Adrenal gland (tissue), 12 donors: Measurements from ENCODE around the gene GDF11. TPM values are rescaled to one million over a fixed set of nuclear protein-coding genes. Genes with fewer than 3 reads are reported as not detected.

Experiments
- DNase-seq, 7 donors: peaks; one replicate each; pipeline ENCODE4 v3.0.0-alpha.2; 2019 to 2020
- H3K27ac ChIP-seq, 5 donors: fragments of 200-600 bp; sonication (generic) in 4 of 5; 1 replicate in 3 of 5; 2 replicates in 2 of 5; pipeline versions ENCODE4 v1.5.1 to v1.8.0; 2016 to 2020; ENCODE audit warnings: mild to moderate bottlenecking in 1 of 5
- H3K27me3 ChIP-seq: fragments of 200-600 bp; 2 replicates; pipeline ENCODE4 v1.8.0; 2021
- H3K36me3 ChIP-seq, 2 donors: fragments of 200-600 bp; replicated peaks in 1 of 2; 1 replicate in 1 of 2; 2 replicates in 1 of 2; pipeline versions ENCODE4 v1.5.1 to v1.8.0; 2018 to 2022
- H3K4me1 ChIP-seq, 2 donors: fragments of 200-600 bp; replicated peaks in 1 of 2; 1 replicate in 1 of 2; 2 replicates in 1 of 2; pipeline versions ENCODE4 v1.5.1 to v1.8.0; 2018 to 2021
- H3K4me3 ChIP-seq, 4 donors: fragments of 200-600 bp; sonication (generic) in 3 of 4; one replicate each; pipeline ENCODE4 v1.5.1; 2016 to 2018
- H3K9me3 ChIP-seq, 3 donors: fragments of 200-600 bp; sonication (generic) in 1 of 3; replicated peaks in 1 of 3; 1 replicate in 2 of 3; 2 replicates in 1 of 3; pipeline versions ENCODE4 v1.5.1 to v1.8.0; 2016 to 2021
- POLR2A ChIP-seq, 2 donors: fragments of 450-650 bp; IDR thresholded peaks; one replicate each; pipeline ENCODE4 v1.6.1; 2017; ENCODE audit warnings: antibody characterized with exemption in 2 of 2, mild to moderate bottlenecking in 2 of 2, moderate library complexity in 1 of 2
- WGBS, 4 donors: extraction: QIAGEN DNeasy Blood & Tissue Kit in 2 of 4; methylation state at CpG; one replicate each; pipeline versions ENCODE4 v1.1.5 to v1.1.7; 2013 to 2017; 5-methylcytosine and 5-hydroxymethylcytosine counted together
- intact Hi-C, 2 donors: fragments of 100-400 bp; cut with DNase I; formaldehyde crosslinking; loops; one replicate each; pipeline versions ENCODE4 v1.14.1 to v1.15.0; 2022 to 2023
- polyA plus RNA-seq, 3 donors: library from polyadenylated mRNA; stranded (reverse); fragments of 200-250 nt in 2 of 3; fragments of 350-450 nt in 1 of 3; fragmentation: Illumina TruSeq in 1 of 3; extraction: RNeasy Lipid Tissue Mini Kit (QIAGEN cat#74804) in 1 of 3; gene quantifications; one replicate each; pipeline ENCODE4 v1.2.3, GENCODE V29; 2013 to 2014
- total RNA-seq, 9 donors: library from RNA; depleted of rRNA in 4 of 9; stranded (reverse); fragments of >200 nt in 4 of 9; fragments of 120-200 nt in 1 of 9; fragmentation: NEBNext Ultra II Directional in 1 of 9; extraction: Animal tissue kit (Norgen Biotek cat#: 25700) in 1 of 9; gene quantifications; one replicate each; pipeline versions ENCODE4 v1.1.0 to v1.2.4, GENCODE V29; 2013 to 2023
- TF ChIP-seq, protein P1 (sequence below), 6 experiments: fragments of 450-650 bp in 4 of 6; fragments of 200-600 bp in 2 of 6; sonication (generic) in 1 of 6; IDR thresholded peaks; 1 replicate in 5 of 6; 2 replicates in 1 of 6; pipeline versions ENCODE4 v1.5.1 to v1.8.0; 2016 to 2021; ENCODE audit warnings: antibody characterized with exemption in 6 of 6, mild to moderate bottlenecking in 2 of 6, moderate library complexity in 1 of 6
- donor health status: healthy with polysubstance abuse.
- donor health status: Bipolar disorder and iron deficiency.
- donor health status: DM: yes; HTN: yes; CAD: no.
- donor health status: DM: no; HTN: no; CAD: no.
- donor health status: DM: no; HTN: no; CAD: no.
- donor health status: DM: yes; HTN: yes; CAD: no.

GDF11 gene
- total and polyA plus RNA-seq, 12 donors, result 2.4 to 8.3 (median 5.8) TPM

- Histone ChIP-seq H3K4me1 (peaks cover 13 to 35% of the 10 kb centered on the region in 2 donors), H3K4me3 (peak overlapping the region; percentile 27 to 70 (median 64))
- WGBS, 4 donors, result 4 to 7% (median 4%) methylated on average over 13 of the region's 13 CpGs
Measured at GRCh38 chr12:55716582-55716957, 26.4 kb upstream of the GDF11 start.

GRCh38 chr12:55717011-55718007, 25.6 kb upstream of the GDF11 start:
- peak in 1 of 7 donors; percentile 28 for DNase-seq
- Histone ChIP-seq H3K27me3 (no peaks in the 10 kb centered on the region), H3K4me1 (peaks cover 13 to 31% of the 10 kb centered on the region in 2 donors), H3K36me3 (peaks cover 0 to 3% of the 10 kb centered on the region in 2 donors), H3K27ac (peak overlapping the region in 2 of 5 donors; percentile 94 to 96), H3K4me3 (peak overlapping the region in 1 of 4 donors; percentile 65), H3K9me3 (no peaks in the 10 kb centered on the region)
- intact Hi-C loops, result loop anchor here in 1 of 2 donors (5.0 kb wide), 1 partner anchor 60 kb away; no protein-coding TSS in a partner anchor
- no peak for TF ChIP-seq POLR2A (IDR thresholded peaks at IDR 0.05)
- TF ChIP-seq, protein P1, sequence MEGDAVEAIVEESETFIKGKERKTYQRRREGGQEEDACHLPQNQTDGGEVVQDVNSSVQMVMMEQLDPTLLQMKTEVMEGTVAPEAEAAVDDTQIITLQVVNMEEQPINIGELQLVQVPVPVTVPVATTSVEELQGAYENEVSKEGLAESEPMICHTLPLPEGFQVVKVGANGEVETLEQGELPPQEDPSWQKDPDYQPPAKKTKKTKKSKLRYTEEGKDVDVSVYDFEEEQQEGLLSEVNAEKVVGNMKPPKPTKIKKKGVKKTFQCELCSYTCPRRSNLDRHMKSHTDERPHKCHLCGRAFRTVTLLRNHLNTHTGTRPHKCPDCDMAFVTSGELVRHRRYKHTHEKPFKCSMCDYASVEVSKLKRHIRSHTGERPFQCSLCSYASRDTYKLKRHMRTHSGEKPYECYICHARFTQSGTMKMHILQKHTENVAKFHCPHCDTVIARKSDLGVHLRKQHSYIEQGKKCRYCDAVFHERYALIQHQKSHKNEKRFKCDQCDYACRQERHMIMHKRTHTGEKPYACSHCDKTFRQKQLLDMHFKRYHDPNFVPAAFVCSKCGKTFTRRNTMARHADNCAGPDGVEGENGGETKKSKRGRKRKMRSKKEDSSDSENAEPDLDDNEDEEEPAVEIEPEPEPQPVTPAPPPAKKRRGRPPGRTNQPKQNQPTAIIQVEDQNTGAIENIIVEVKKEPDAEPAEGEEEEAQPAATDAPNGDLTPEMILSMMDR (IDR thresholded peaks at IDR 0.05), result no peak
- WGBS, 4 donors, result 41 to 67% (median 56%) methylated on average over 8 of the region's 8 CpGs

More at GRCh38 chr12:55716582-55716957, 26.4 kb upstream of the GDF11 start:
- Histone ChIP-seq H3K36me3 (peaks cover 0 to 3% of the 10 kb centered on the region in 2 donors), H3K9me3 (no peaks in the 10 kb centered on the region), H3K27me3 (no peaks in the 10 kb centered on the region), H3K27ac (peak overlapping the region; percentile 57 to 96 (median 91))
- DNase-seq, result no peak
- intact Hi-C loops, result loop anchor here in 1 of 2 donors (5.0 kb wide), 1 partner anchor 59 kb away; no protein-coding TSS in a partner anchor
- TF ChIP-seq, protein P1 (IDR thresholded peaks at IDR 0.05), result no peak
- no peak for TF ChIP-seq POLR2A (IDR thresholded peaks at IDR 0.05)

- no peaks in the 10 kb centered on the region for H3K27me3 ChIP-seq
- H3K4me1 ChIP-seq, result peaks cover 13 to 31% of the 10 kb centered on the region in 2 donors
- H3K4me3 ChIP-seq, result no peak overlapping the region
- WGBS, 4 donors, result 34 to 59% (median 52%) methylated on average over 4 of the region's 4 CpGs
- intact Hi-C loops, result loop anchor here in 1 of 2 donors (5.0 kb wide), 1 partner anchor 61 kb away; no protein-coding TSS in a partner anchor
- no peak for TF ChIP-seq POLR2A (IDR thresholded peaks at IDR 0.05)
- TF ChIP-seq, protein P1 (IDR thresholded peaks at IDR 0.05), result no peak
- H3K27ac ChIP-seq, result peak overlapping the region in 3 of 5 donors; percentile 4 to 96 (median 94)
- H3K36me3 ChIP-seq, result peaks cover 0 to 8% of the 10 kb centered on the region in 2 donors
- DNase-seq, result no peak
- no peaks in the 10 kb centered on the region for H3K9me3 ChIP-seq
Measured at GRCh38 chr12:55718015-55718414, 24.9 kb upstream of the GDF11 start.

GRCh38 chr12:55718624-55719275, 24.2 kb upstream of the GDF11 start:
- H3K4me1 ChIP-seq, result peaks cover 13 to 31% of the 10 kb centered on the region in 2 donors
- no peak overlapping the region for H3K4me3 ChIP-seq
- no peaks in the 10 kb centered on the region for H3K9me3 ChIP-seq
- peaks cover 0 to 15% of the 10 kb centered on the region in 2 donors for H3K36me3 ChIP-seq
- WGBS, 4 donors, result 59 to 82% (median 74%) methylated on average over 4 of the region's 4 CpGs
- no peak for DNase-seq
- intact Hi-C loops, result loop anchor here in 1 of 2 donors (5.0 kb wide), 1 partner anchor 61 kb away; no protein-coding TSS in a partner anchor
- H3K27ac ChIP-seq, result peak overlapping the region in 2 of 5 donors; percentile 94 to 96
- TF ChIP-seq, protein P1 (IDR thresholded peaks at IDR 0.05), result no peak
- TF ChIP-seq POLR2A (IDR thresholded peaks at IDR 0.05), result no peak
- H3K27me3 ChIP-seq, result no peaks in the 10 kb centered on the region
